Esophagus muscularis mucosa (tissue), 4 donors: ENCODE data around the gene UMODL1.

Source experiments
- CTCF ChIP-seq, 3 experiments: fragments of 200-600 bp in 2 of 3; fragments of 450-650 bp in 1 of 3; sonication (generic) in 2 of 3; IDR thresholded peaks; one replicate each; pipeline ENCODE4 v1.5.1; 2017 to 2019; ENCODE audit warnings: antibody characterized with exemption in 3 of 3, mild to moderate bottlenecking in 2 of 3, moderate library complexity in 1 of 3
- EP300 ChIP-seq: sonication (generic); formaldehyde crosslinking; IDR thresholded peaks from one replicate; pipeline ENCODE4 v1.6.1; 2017; ENCODE audit warnings: antibody characterized with exemption
- POLR2A ChIP-seq: fragments of 450-650 bp; IDR thresholded peaks from one replicate; pipeline ENCODE4 v1.6.1; 2017; ENCODE audit warnings: antibody characterized with exemption, moderate library complexity, mild to moderate bottlenecking, low read depth

- no peak for TF ChIP-seq EP300
- TF ChIP-seq CTCF (IDR thresholded peaks at IDR 0.05) = no peak
- TF ChIP-seq POLR2A = no peak
Observed at GRCh38 chr21:42124826-42125570, 53.9 kb downstream of the UMODL1 start.
